ENCODE data around the gene SPINT3. TPM values are rescaled to one million over a fixed set of nuclear protein-coding genes. Genes with fewer than 3 reads are reported as not detected.

Gene SPINT3
- total RNA-seq, 4 donors from 2014 or later = not detected

- H3K4me1 ChIP-seq = no peaks in the 10 kb centered on the region
Measured at GRCh38 chr20:45508068-45508886, 7.1 kb downstream of the SPINT3 start.

DNA sequence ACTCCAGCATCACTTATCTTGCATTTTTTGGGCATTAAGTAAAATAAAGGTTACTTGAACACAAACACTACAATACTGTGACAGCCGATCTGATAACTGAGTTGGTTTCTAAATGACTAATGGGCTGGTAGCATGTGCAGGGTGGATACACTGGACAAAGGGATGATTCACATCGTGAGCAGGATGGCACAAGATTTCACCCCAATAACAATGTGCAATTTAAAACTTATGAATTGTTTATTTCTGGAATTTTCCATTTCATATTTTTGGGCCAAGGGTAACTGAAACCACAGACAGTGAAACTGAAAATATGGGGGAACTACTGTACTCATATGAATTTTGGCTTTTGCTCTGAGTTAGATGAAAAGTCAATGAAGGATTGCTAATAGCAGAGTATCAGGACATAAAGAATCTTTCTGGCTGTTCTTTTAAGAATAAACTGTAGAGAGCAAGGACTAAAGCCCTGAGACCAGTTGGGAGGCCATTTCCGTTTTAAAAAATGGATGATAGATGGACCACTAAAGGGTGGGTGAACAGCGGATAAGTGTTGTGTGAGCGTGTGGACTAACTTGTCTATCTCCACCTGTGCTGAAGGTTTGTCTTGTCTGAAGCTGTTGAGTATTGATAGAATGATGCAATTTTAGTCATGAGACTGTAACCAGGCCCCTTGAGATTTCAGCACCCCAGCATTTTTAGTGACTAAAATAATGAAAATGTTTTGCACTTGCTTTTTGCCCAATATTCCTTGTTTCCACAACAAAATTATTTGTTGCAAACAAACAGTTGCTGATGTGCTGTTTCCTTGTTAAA, 8.2 kb downstream of the SPINT3 start:
- DNase-seq (no peak), ATAC-seq (no peak)
- Histone ChIP-seq H3K36me3 (no peaks in the 10 kb centered on the region), H3K4me1 (no peaks in the 10 kb centered on the region), H3K4me3 (no peak overlapping the region), H3K9me3 (no peaks in the 10 kb centered on the region), H3K27me3 (no peaks in the 10 kb centered on the region), H3K27ac (no peak overlapping the region)
- in situ Hi-C loops (cut with MboI; ENCODE audit: low sequenced_read_pairs in 4 of 4) (loop anchor here in 1 of 4 donors (25.0 kb wide), 1 partner anchor 955 kb away; no protein-coding TSS in a partner anchor), intact Hi-C loops (cut with DNase I; ENCODE audit: low total_unique reads) (no loop called here)
- no peak for TF ChIP-seq POLR2A (IDR thresholded peaks at IDR 0.05)
- TF ChIP-seq, protein P1, sequence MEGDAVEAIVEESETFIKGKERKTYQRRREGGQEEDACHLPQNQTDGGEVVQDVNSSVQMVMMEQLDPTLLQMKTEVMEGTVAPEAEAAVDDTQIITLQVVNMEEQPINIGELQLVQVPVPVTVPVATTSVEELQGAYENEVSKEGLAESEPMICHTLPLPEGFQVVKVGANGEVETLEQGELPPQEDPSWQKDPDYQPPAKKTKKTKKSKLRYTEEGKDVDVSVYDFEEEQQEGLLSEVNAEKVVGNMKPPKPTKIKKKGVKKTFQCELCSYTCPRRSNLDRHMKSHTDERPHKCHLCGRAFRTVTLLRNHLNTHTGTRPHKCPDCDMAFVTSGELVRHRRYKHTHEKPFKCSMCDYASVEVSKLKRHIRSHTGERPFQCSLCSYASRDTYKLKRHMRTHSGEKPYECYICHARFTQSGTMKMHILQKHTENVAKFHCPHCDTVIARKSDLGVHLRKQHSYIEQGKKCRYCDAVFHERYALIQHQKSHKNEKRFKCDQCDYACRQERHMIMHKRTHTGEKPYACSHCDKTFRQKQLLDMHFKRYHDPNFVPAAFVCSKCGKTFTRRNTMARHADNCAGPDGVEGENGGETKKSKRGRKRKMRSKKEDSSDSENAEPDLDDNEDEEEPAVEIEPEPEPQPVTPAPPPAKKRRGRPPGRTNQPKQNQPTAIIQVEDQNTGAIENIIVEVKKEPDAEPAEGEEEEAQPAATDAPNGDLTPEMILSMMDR (IDR thresholded peaks at IDR 0.05 in 4 of 5, conservative IDR thresholded peaks at IDR 0.05 in 1 of 5) = no peak

More at GRCh38 chr20:45508068-45508886, 7.1 kb downstream of the SPINT3 start:
- Histone ChIP-seq H3K27ac (no peak overlapping the region), H3K27me3 (no peaks in the 10 kb centered on the region), H3K36me3 (no peaks in the 10 kb centered on the region), H3K9me3 (no peaks in the 10 kb centered on the region), H3K4me3 (no peak overlapping the region)
- no peak for DNase-seq
- intact Hi-C loops (cut with DNase I; ENCODE audit: low total_unique reads) = no loop called here
- in situ Hi-C loops (cut with MboI; ENCODE audit: low sequenced_read_pairs in 4 of 4) = loop anchor here in 1 of 4 donors (25.0 kb wide), 1 partner anchor 954 kb away; no protein-coding TSS in a partner anchor
- TF ChIP-seq, protein P1 (IDR thresholded peaks at IDR 0.05 in 4 of 5, conservative IDR thresholded peaks at IDR 0.05 in 1 of 5) = no peak
- no peak for TF ChIP-seq POLR2A (IDR thresholded peaks at IDR 0.05)
- no peak for ATAC-seq

GRCh38 chr20:45506398-45506797, 9.0 kb downstream of the SPINT3 start:
- H3K36me3 ChIP-seq = no peaks in the 10 kb centered on the region
- H3K27ac ChIP-seq = no peak overlapping the region
- H3K9me3 ChIP-seq = no peaks in the 10 kb centered on the region
- H3K4me1 ChIP-seq = no peaks in the 10 kb centered on the region
- no peaks in the 10 kb centered on the region for H3K27me3 ChIP-seq
- in situ Hi-C loops (cut with MboI; ENCODE audit: low sequenced_read_pairs in 4 of 4) = loop anchor here in 1 of 4 donors (25.0 kb wide), 1 partner anchor 956 kb away; no protein-coding TSS in a partner anchor
- no peak for ATAC-seq
- intact Hi-C loops (cut with DNase I; ENCODE audit: low total_unique reads) = no loop called here
- H3K4me3 ChIP-seq = no peak overlapping the region
- DNase-seq = no peak
- TF ChIP-seq, protein P1 (IDR thresholded peaks at IDR 0.05 in 4 of 5, conservative IDR thresholded peaks at IDR 0.05 in 1 of 5) = no peak
- no peak for TF ChIP-seq POLR2A (IDR thresholded peaks at IDR 0.05)

GRCh38 chr20:45503403-45503802, 12.0 kb downstream of the SPINT3 start:
- H3K27me3 ChIP-seq = no peaks in the 10 kb centered on the region
- H3K4me1 ChIP-seq = no peaks in the 10 kb centered on the region
- H3K9me3 ChIP-seq = no peaks in the 10 kb centered on the region
- DNase-seq (no peak), ATAC-seq (no peak)
- H3K4me3 ChIP-seq = no peak overlapping the region
- in situ Hi-C loops (cut with MboI; ENCODE audit: low sequenced_read_pairs in 4 of 4) = loop anchor here in 1 of 4 donors (25.0 kb wide), 1 partner anchor 959 kb away; no protein-coding TSS in a partner anchor
- no peaks in the 10 kb centered on the region for H3K36me3 ChIP-seq
- no peak overlapping the region for H3K27ac ChIP-seq
- TF ChIP-seq POLR2A (IDR thresholded peaks at IDR 0.05) = no peak
- intact Hi-C loops (cut with DNase I; ENCODE audit: low total_unique reads) = no loop called here

GRCh38 chr20:45502561-45502960, 12.9 kb downstream of the SPINT3 start:
- in situ Hi-C loops (cut with MboI; ENCODE audit: low sequenced_read_pairs in 4 of 4) (loop anchor here in 1 of 4 donors (25.0 kb wide), 1 partner anchor 960 kb away; no protein-coding TSS in a partner anchor), intact Hi-C loops (cut with DNase I; ENCODE audit: low total_unique reads) (no loop called here)
- no peaks in the 10 kb centered on the region for H3K9me3 ChIP-seq
- H3K4me1 ChIP-seq = no peaks in the 10 kb centered on the region
- no peak for ATAC-seq
- H3K36me3 ChIP-seq = no peaks in the 10 kb centered on the region
- DNase-seq = no peak
- H3K27ac ChIP-seq = no peak overlapping the region
- TF ChIP-seq, protein P1 (IDR thresholded peaks at IDR 0.05 in 4 of 5, conservative IDR thresholded peaks at IDR 0.05 in 1 of 5) = no peak
- TF ChIP-seq POLR2A (IDR thresholded peaks at IDR 0.05) = no peak
- H3K27me3 ChIP-seq = no peaks in the 10 kb centered on the region
- no peak overlapping the region for H3K4me3 ChIP-seq

Measured in gastrocnemius medialis (tissue), 4 donors.